GM19324 (cell line): ENCODE measurements around the gene ARMC8.

ENCODE experiments used
- ATAC-seq: cut with Tn5 transposase; IDR thresholded peaks from one replicate; pipeline ENCODE4 v1.9.1; 2021; ENCODE audit warnings: mild to moderate bottlenecking, moderate library complexity; ENCODE audit not compliant: unreplicated experiment, low FRiP score

The ARMC8 gene

GRCh38 chr3:138241061-138241460 lies 54.0 kb downstream of the ARMC8 start:
- ATAC-seq, result no peak

DNA sequence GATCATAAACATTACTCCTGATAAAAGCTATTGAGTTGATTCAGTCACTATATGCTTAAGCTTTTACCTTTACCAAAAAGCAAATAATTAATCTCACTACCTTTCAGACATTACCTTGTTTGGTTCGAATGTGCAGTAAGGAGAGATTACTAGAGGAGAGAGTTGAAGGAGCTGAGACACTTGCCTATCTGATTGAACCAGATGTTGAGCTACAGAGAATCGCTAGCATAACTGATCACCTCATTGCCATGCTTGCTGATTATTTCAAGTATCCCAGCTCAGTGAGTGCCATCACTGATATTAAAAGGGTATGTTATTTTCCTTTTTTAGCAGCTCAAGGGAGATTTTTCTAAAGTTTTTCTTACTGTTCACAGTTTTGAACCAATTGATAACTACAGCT lies 54.6 kb downstream of the ARMC8 start:
- ATAC-seq, result no peak

- no peak for ATAC-seq
Observed at GRCh38 chr3:138242466-138242865, 55.4 kb downstream of the ARMC8 start.

GRCh38 chr3:138245026-138245425 lies 57.9 kb downstream of the ARMC8 start:
- no peak for ATAC-seq

- ATAC-seq, result no peak
Observed at GRCh38 chr3:138249636-138250035, 62.5 kb downstream of the ARMC8 start.

DNA sequence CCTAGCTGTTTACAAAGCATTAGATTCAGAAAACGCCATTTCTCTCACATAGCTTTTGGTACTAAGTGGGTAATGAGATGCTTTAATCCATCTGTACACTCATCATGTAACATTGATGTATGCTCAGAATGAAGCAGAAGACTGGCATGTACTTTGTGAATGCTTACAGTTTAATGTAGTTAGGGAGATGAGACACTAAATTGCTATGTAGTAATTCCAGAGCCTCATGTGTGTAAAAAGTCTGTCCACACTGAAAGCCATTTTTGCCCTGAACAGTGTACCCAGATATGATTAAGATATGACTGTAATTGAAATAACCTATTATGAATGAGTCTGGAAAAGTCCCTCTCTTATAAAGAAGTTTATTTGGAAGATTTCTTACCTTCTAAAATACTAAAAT lies 66.5 kb downstream of the ARMC8 start:
- ATAC-seq, result no peak

DNA sequence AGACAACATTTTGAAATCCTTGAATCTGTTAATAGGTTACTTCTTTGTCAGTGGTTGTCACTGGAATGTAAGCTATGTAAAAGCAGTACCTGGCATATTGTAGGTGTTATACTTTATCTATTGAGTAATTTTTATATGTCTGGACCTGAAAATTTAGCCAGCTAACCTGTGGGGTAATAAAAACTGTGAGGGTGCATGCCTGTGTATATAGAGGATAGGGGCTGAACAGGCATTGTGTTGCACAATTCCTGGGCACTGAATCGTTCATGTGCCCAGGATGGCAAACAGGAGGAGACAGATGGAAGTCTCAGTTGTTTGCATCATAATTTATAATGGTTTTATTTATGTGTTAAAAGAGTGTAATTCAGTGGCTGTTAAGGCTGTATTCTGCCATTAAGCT lies 67.1 kb downstream of the ARMC8 start:
- ATAC-seq, result no peak

DNA sequence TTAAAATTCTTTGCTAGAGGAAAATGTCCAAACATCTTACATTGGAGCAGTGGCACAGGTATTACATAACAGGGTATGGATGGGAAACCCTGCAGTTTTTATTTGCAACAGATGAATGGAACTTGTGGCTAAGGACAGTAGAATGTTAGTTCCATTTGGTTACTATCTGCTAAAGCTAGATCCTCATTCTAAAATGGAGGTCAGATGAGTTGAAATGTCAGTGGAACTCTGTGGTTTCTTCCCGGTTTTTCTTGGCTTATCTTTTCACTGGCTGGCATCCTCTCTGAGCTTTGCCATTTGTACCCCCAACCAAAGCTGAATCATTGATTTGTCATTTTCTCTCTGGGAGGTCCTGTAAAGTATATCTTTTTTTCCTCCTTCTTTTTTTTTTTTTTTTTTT lies 68.9 kb downstream of the ARMC8 start:
- no peak for ATAC-seq

DNA sequence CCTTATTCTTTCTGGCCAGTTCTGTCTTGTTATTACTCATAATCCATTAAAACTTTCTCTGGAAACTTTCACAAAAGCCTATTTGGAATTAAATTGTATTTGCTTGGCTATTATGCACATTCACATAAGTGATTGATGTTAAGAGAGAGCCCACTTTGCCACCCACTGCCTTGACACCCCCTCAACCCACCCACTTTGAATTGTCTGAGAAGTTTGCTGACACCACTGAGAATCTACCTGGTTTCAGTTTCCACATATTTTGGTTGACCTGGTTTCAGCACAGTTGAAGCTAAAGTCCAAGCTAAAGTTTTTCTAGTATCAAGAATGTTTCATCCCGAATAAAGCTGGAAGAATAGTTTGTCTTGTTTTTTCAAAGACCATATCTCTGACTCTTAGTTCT lies 70.9 kb downstream of the ARMC8 start:
- no peak for ATAC-seq

DNA sequence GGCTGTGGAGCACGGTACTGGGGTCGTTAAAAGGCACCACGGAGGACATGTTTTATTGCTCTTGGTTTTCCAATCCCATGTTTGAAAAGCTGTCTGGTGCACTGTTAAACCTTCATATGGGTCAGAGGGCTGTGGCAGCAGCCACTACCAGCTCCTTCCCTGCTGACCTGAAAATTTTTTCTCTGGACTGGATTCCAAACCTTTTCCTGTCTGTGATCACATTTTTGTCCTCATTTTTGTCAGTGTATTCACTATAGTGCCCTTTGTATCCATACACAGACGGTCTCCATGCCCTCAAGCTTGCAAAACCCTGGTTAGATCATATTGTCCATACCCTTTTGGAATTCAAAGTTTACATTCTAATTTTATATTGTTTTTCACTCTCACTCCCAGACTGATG lies 72.0 kb downstream of the ARMC8 start:
- no peak for ATAC-seq

- ATAC-seq, result no peak
Observed at GRCh38 chr3:138260611-138261010, 73.5 kb downstream of the ARMC8 start.

DNA sequence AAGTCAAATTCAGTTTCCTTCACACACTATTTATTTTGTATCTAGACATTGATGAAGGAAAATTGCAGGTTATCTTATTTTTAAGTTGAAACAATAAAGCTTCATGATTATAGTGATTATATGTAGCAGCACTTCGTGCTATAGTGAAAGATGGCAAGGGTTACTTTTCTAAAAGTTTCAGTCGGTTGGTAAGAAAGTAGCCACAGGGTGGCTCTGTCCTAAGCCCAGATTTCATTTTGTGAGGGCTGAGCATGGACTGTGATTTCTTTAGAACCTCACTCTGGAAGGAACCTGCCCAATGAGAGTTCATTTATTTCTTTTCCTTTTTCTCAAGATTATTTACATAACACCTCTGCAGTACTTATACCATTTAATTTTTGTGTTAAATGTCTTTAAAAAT lies 76.0 kb downstream of the ARMC8 start:
- ATAC-seq, result no peak

GRCh38 chr3:138265745-138266144 lies 78.6 kb downstream of the ARMC8 start:
- ATAC-seq, result no peak

GRCh38 chr3:138267083-138267482 lies 80.0 kb downstream of the ARMC8 start:
- ATAC-seq, result no peak

- no peak for ATAC-seq
Observed at GRCh38 chr3:138270245-138270644, 83.1 kb downstream of the ARMC8 start.

DNA sequence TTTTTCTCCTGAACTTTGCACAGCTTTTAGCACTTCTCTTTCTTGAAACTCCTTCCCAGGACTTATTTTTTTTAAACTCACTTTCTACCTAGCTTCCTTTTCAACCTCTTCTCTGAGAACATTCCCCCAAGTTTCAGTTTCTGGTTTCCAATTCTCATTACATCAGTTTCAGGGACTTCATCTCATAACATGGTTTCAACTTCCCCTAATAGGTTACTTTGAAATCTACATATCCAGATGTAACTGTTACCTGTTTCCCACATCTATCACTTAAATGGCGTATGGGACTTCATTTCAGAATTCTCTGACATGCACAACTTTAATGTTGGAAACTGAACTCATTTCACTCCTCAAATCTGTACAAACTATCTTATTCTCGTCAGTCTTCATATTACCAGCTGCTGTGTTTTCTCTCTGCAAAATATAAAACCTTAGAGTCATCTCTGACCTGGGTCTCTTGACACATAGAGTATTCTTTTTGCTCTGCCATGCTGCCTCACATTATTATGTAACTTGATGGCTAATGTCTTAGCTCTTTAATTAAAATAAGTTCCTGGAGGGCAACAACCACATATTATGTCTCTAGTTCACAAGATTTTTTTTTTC lies 84.2 kb downstream of the ARMC8 start:
- ATAC-seq, result no peak

DNA sequence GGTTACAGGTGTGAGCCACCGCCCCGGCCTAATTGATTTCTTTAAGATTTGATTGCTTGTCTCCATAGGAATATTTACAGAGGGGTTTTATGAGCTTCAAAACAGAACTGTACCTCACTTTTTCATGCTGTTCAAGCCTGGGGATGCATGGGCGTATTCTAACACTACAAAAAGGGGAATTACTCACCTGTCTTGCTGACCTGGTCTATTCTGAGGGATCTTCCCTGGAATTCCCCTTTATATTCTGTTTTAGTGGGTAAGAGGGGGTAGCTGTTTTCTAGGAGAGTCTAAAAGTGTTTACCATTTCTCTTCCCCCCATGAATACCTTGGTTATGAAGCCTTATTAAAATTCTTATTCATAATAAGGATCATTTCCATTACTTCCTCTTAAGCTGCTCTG lies 94.5 kb downstream of the ARMC8 start:
- ATAC-seq, result no peak

GRCh38 chr3:138282836-138283235 lies 95.7 kb downstream of the ARMC8 start:
- ATAC-seq, result no peak

DNA sequence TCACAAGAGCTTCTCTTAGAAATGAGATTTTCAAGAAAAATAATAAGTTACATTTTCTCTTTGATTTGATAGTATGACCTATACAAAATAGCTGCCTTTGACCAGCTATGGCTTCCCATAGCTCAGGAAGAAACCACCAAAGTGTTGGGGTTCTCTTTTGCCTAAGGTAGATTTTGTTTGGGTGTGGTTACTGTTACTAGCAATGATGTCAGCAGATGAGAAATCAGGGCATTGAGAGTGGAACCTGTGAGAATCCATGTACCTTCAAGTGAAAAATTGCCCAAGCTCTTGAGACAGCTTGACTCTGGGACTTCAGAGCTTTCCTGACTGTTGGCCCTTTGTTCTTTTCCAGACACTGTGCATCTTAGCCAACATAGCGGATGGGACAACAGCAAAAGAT lies 97.0 kb downstream of the ARMC8 start:
- ATAC-seq, result no peak

DNA sequence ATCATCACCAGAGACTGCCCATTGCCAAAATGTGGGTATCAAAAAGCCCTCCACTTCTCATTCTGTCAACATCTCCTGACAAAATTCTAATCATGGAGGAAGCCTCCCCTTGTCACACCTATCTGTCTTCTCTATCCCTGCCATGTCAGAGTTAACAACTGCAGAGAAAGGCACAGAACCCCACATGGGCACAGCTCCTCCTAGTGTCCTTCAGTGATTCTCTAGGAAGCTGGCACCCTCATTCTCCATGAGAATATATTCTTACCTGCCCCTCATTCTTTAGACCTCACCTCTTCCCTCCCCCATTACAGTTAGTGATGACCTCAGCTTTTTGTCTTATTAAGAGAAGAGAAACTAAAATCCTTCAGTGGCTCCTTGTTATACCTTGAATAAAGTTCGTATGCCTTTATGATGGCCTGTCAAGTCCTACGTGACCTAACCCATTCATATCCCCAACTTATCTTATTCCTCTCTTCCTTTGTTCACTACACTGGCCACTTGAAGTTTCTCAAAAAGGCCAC lies 97.9 kb downstream of the ARMC8 start:
- no peak for ATAC-seq

DNA sequence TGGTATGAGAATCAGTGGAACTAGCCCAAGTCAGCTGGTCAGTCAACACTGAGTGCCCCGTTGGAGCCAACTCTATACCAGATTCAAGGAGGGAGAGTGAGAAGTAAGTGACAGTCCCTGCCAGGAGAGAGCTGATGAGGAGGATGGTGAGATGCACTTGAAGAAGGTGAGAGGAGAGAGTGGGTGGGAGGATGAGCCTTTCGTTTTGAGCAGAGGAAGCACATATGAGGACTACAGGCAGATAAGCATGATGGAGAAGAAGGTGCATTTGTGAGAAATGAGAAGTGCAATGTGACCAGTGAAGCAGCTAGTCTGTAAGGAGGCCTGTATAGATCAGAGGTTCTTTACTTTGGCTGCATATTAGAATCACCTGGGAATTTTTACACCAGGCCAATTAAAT lies 102.2 kb downstream of the ARMC8 start:
- no peak for ATAC-seq

DNA sequence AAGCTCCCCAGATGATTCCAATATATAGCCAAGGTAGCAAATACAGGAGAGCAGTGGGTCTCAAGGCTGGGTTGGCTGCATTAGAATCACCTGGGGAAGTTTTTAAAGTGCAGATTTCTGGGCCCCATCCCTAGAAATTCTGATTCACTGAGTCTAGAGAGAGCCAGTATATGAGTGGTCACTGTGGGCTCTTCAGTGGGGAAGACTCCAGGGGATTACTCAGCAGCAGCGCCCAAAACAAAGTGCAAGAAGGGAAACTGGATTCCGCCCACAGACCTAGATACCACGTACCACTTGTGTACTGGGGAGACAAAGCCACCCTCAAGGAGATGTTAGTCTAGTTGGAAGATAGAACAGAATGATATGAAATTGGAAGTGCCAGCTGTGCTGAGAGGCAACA lies 102.6 kb downstream of the ARMC8 start:
- no peak for ATAC-seq

DNA sequence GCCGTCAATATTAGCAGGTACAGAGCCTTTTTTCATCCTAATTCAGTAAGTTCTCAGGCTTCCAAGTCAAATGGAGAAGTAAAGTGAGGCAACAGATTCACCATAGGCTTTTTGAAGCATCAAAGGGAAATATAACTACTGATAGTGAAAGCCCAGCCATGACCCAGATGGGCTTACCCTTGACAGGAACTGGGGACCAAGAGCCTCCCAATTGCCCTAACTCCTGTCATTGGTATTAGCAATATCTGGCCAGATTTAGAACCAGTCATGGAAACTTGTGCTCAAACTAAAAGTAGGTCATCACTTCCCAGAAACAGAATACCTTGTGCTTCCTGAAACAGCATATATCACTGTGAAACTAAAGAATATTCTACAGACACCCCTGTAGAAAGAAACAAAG lies 109.5 kb downstream of the ARMC8 start:
- no peak for ATAC-seq
